HG02840 (cell line): Measurements from ENCODE around the gene SLAMF1.
"Not testable (repeated sequence)": the region's sequence is repeated elsewhere in the genome, so short reads cannot be mapped to it uniquely, and the experiment has no call there.

ENCODE experiments used
- ATAC-seq: cut with Tn5 transposase; IDR thresholded peaks from one replicate; pipeline ENCODE4 v1.9.1; 2021; ENCODE audit warnings: mild to moderate bottlenecking, moderate library complexity, moderate number of reproducible peaks; ENCODE audit not compliant: unreplicated experiment, low FRiP score

The SLAMF1 gene

GRCh38 chr1:160666079-160666442, 19.2 kb upstream of the SLAMF1 start:
- no peak for ATAC-seq

GRCh38 chr1:160665330-160666078, 18.7 kb upstream of the SLAMF1 start:
- ATAC-seq, result no peak

- peak; percentile 60 for ATAC-seq
Measured at GRCh38 chr1:160664573-160665051, 17.8 kb upstream of the SLAMF1 start.

GRCh38 chr1:160662910-160663309, 16.1 kb upstream of the SLAMF1 start:
- no peak for ATAC-seq

GRCh38 chr1:160659566-160659965, 12.7 kb upstream of the SLAMF1 start:
- ATAC-seq, result no peak

GRCh38 chr1:160658814-160659193, 12.0 kb upstream of the SLAMF1 start:
- no peak for ATAC-seq

- ATAC-seq, result no peak
Measured at GRCh38 chr1:160658162-160658813, 11.4 kb upstream of the SLAMF1 start.

- ATAC-seq, result no peak
Measured at GRCh38 chr1:160657250-160657781, 10.5 kb upstream of the SLAMF1 start.

- ATAC-seq, result no peak
Measured at GRCh38 chr1:160656737-160657136, 9.9 kb upstream of the SLAMF1 start.

GRCh38 chr1:160653620-160654016, 6.8 kb upstream of the SLAMF1 start:
- no peak for ATAC-seq

- no peak for ATAC-seq
Measured at GRCh38 chr1:160652924-160653619, 6.2 kb upstream of the SLAMF1 start.

- ATAC-seq, result not testable (repeated sequence)
Measured at GRCh38 chr1:160652065-160652641, 5.3 kb upstream of the SLAMF1 start.

GRCh38 chr1:160651433-160652064, 4.7 kb upstream of the SLAMF1 start:
- ATAC-seq, result no peak

GRCh38 chr1:160647329-160647720, 481 bp upstream of the SLAMF1 start:
- ATAC-seq, result no peak

GRCh38 chr1:160646180-160646579, 664 bp downstream of the SLAMF1 start:
- ATAC-seq, result no peak

- ATAC-seq, result no peak
Measured at GRCh38 chr1:160645386-160646130, 1.3 kb downstream of the SLAMF1 start.

- ATAC-seq, result no peak
Measured at GRCh38 chr1:160644399-160644798, 2.4 kb downstream of the SLAMF1 start.

- no peak for ATAC-seq
Measured at GRCh38 chr1:160643138-160643537, 3.7 kb downstream of the SLAMF1 start.

GRCh38 chr1:160642281-160642644, 4.6 kb downstream of the SLAMF1 start:
- no peak for ATAC-seq
